Measurements from ENCODE around the gene LRRC75A.
"Not testable (repeated sequence)": the region's sequence is repeated elsewhere in the genome, so short reads cannot be mapped to it uniquely, and the experiment has no call there.

Gene LRRC75A

GRCh38 chr17:16395887-16396286, 96.1 kb downstream of the LRRC75A start:
- not testable (repeated sequence) for DNase-seq

DNA sequence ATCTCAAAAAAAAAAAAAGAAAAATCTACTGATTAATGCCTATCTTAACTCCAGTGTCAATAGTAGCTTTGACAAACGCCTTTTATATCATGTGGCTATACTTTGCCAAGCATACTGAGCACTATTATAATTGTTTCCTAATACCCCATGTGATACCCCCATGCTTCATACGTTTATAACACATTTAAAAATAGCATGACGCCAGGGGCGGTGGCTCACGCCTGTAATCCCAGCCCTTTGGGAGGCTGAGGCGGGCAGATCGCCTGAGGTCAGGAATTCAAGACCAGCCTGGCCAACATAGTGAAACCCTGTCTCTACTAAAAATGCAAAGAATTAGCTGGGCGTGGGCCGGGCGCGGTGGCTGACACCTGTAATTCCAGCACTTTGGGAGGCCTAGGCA, 99.5 kb downstream of the LRRC75A start:
- DNase-seq: not testable (repeated sequence)

All from stimulated activated CD4-positive, alpha-beta T cell treated with anti-CD3 and anti-CD28 coated beads, Interleukin-2, amount 100 ng/mL, for 24 hours (primary cell).